ENCODE data around the gene CNDP2.

The CNDP2 gene

GRCh38 chr18:74497324-74497676 lies 1.1 kb downstream of the CNDP2 start:
- H4K20me1 ChIP-seq (ENCODE audit: control insufficient read depth, insufficient read depth, low read depth, low read length): no peaks in the 10 kb centered on the region
- peaks cover 34% of the 10 kb centered on the region for H3K4me1 ChIP-seq (ENCODE audit: control insufficient read depth, low read length)
- H3K27ac ChIP-seq (ENCODE audit: low read depth, low read length): peak overlapping the region; percentile 81
- peaks cover 11% of the 10 kb centered on the region for H3K27me3 ChIP-seq (ENCODE audit: control insufficient read depth, low read length)
- peaks cover 25% of the 10 kb centered on the region for H3F3A ChIP-seq (ENCODE audit: control insufficient read depth, insufficient read depth)
- peaks cover 60% of the 10 kb centered on the region for H3K79me2 ChIP-seq (ENCODE audit: control insufficient read depth, low read length)
- TF ChIP-seq EZH2phosphoT487 (IDR thresholded peaks at IDR 0.05; ENCODE audit: borderline replicate concordance, low read length) (no peak), CTCF (IDR thresholded peaks at IDR 0.05; ENCODE audit: low read depth, low read length, poor library complexity, severe bottlenecking) (no peak)
- H3K9me3 ChIP-seq (ENCODE audit: control insufficient read depth, insufficient read depth, low read length): no peaks in the 10 kb centered on the region
- no peaks in the 10 kb centered on the region for H3K9me2 ChIP-seq (replicated peaks; ENCODE audit: control insufficient read depth, low read length)
- peaks cover 28% of the 10 kb centered on the region for H3K36me3 ChIP-seq (ENCODE audit: control insufficient read depth, low read length)
- H3K4me3 ChIP-seq (ENCODE audit: low read length): peak overlapping the region; percentile 96
- H3K4me2 ChIP-seq (ENCODE audit: low read length): peak overlapping the region; percentile 81

- peak overlapping the region; percentile 81 for H3K27ac ChIP-seq (ENCODE audit: low read depth, low read length)
- H3K79me2 ChIP-seq (ENCODE audit: control insufficient read depth, low read length): peaks cover 64% of the 10 kb centered on the region
Observed at GRCh38 chr18:74497778-74498177, 1.6 kb downstream of the CNDP2 start.

GRCh38 chr18:74498712-74499627 lies 2.8 kb downstream of the CNDP2 start:
- peak overlapping the region; percentile 96 for H3K4me3 ChIP-seq (ENCODE audit: low read length)
- peak overlapping the region; percentile 81 for H3K4me2 ChIP-seq (ENCODE audit: low read length)
- H3K9me3 ChIP-seq (ENCODE audit: control insufficient read depth, insufficient read depth, low read length): no peaks in the 10 kb centered on the region
- no peaks in the 10 kb centered on the region for H4K20me1 ChIP-seq (ENCODE audit: control insufficient read depth, insufficient read depth, low read depth, low read length)
- TF ChIP-seq EZH2phosphoT487 (IDR thresholded peaks at IDR 0.05; ENCODE audit: borderline replicate concordance, low read length): no peak
- TF ChIP-seq CTCF (IDR thresholded peaks at IDR 0.05; ENCODE audit: low read depth, low read length, poor library complexity, severe bottlenecking): no peak
- peaks cover 42% of the 10 kb centered on the region for H3K36me3 ChIP-seq (ENCODE audit: control insufficient read depth, low read length)
- peaks cover 72% of the 10 kb centered on the region for H3K79me2 ChIP-seq (ENCODE audit: control insufficient read depth, low read length)
- peaks cover 25% of the 10 kb centered on the region for H3F3A ChIP-seq (ENCODE audit: control insufficient read depth, insufficient read depth)
- H3K27ac ChIP-seq (ENCODE audit: low read depth, low read length): peak overlapping the region; percentile 81
- no peaks in the 10 kb centered on the region for H3K9me2 ChIP-seq (replicated peaks; ENCODE audit: control insufficient read depth, low read length)
- H3K4me1 ChIP-seq (ENCODE audit: control insufficient read depth, low read length): peaks cover 34% of the 10 kb centered on the region
- peaks cover 4% of the 10 kb centered on the region for H3K27me3 ChIP-seq (ENCODE audit: control insufficient read depth, low read length)

More at GRCh38 chr18:74497778-74498177, 1.6 kb downstream of the CNDP2 start:
- no peaks in the 10 kb centered on the region for H4K20me1 ChIP-seq (ENCODE audit: control insufficient read depth, insufficient read depth, low read depth, low read length)
- TF ChIP-seq EZH2phosphoT487 (IDR thresholded peaks at IDR 0.05; ENCODE audit: borderline replicate concordance, low read length) (no peak), CTCF (IDR thresholded peaks at IDR 0.05; ENCODE audit: low read depth, low read length, poor library complexity, severe bottlenecking) (no peak)
- H3K9me2 ChIP-seq (replicated peaks; ENCODE audit: control insufficient read depth, low read length): no peaks in the 10 kb centered on the region
- H3K9me3 ChIP-seq (ENCODE audit: control insufficient read depth, insufficient read depth, low read length): no peaks in the 10 kb centered on the region
- H3K4me2 ChIP-seq (ENCODE audit: low read length): peak overlapping the region; percentile 81
- peaks cover 33% of the 10 kb centered on the region for H3K36me3 ChIP-seq (ENCODE audit: control insufficient read depth, low read length)
- peaks cover 25% of the 10 kb centered on the region for H3F3A ChIP-seq (ENCODE audit: control insufficient read depth, insufficient read depth)
- H3K4me3 ChIP-seq (ENCODE audit: low read length): peak overlapping the region; percentile 96
- peaks cover 34% of the 10 kb centered on the region for H3K4me1 ChIP-seq (ENCODE audit: control insufficient read depth, low read length)
- H3K27me3 ChIP-seq (ENCODE audit: control insufficient read depth, low read length): peaks cover 7% of the 10 kb centered on the region

Measured in DOHH2 (cell line).